H9 (cell line): ENCODE results near the gene MCOLN3. TPM values are rescaled to one million over a fixed set of nuclear protein-coding genes. Genes with fewer than 3 reads are reported as not detected.

Experiments used
- DNase-seq: peaks from one replicate; pipeline ENCODE4 v3.0.0-alpha.2; 2017
- H2AFZ ChIP-seq: one replicate; pipeline ENCODE4 v1.6.1; 2013; ENCODE audit warnings: mild to moderate bottlenecking, low read length, control low read depth, moderate library complexity
- H2AK5ac ChIP-seq: 2 replicates; pipeline ENCODE4 v1.6.1; 2013; ENCODE audit warnings: low read length, control low read depth, mixed read lengths; ENCODE audit not compliant: insufficient read length
- H2BK120ac ChIP-seq: one replicate; pipeline ENCODE4 v1.6.1; 2013; ENCODE audit warnings: low read depth, mild to moderate bottlenecking, low read length, control low read depth, inconsistent platforms; ENCODE audit not compliant: poor library complexity, severe bottlenecking
- H2BK12ac ChIP-seq: 2 replicates; pipeline ENCODE4 v1.6.1; 2013; ENCODE audit warnings: low read length, control low read depth, mixed read lengths, low read depth; ENCODE audit not compliant: insufficient read length
- H2BK15ac ChIP-seq: 2 replicates; pipeline ENCODE4 v1.6.1; 2013; ENCODE audit warnings: low read depth, low read length, control low read depth
- H2BK20ac ChIP-seq: one replicate; pipeline ENCODE4 v1.6.1; 2013; ENCODE audit warnings: low read depth, mild to moderate bottlenecking, low read length, control low read depth, inconsistent platforms; ENCODE audit not compliant: poor library complexity, severe bottlenecking
- H2BK5ac ChIP-seq: 2 replicates; pipeline ENCODE4 v1.6.1; 2013; ENCODE audit warnings: low read length, control low read depth, mixed read lengths; ENCODE audit not compliant: insufficient read length
- H3K14ac ChIP-seq: 2 replicates; pipeline ENCODE4 v1.6.1; 2013; ENCODE audit warnings: low read length, control low read depth; ENCODE audit not compliant: insufficient read depth
- H3K18ac ChIP-seq: 2 replicates; pipeline ENCODE4 v1.6.1; 2013; ENCODE audit warnings: low read depth, mild to moderate bottlenecking, mixed read lengths, low read length, control low read depth; ENCODE audit not compliant: insufficient read length
- H3K23ac ChIP-seq: 2 replicates; pipeline ENCODE4 v1.6.1; 2013; ENCODE audit warnings: low read length, control low read depth, mixed read lengths, low read depth; ENCODE audit not compliant: insufficient read length
- H3K23me2 ChIP-seq: 2 replicates; pipeline ENCODE4 v1.6.1; 2013; ENCODE audit warnings: low read depth, mild to moderate bottlenecking, mixed read lengths, low read length, control low read depth; ENCODE audit not compliant: insufficient read length, poor library complexity, severe bottlenecking
- H3K27ac ChIP-seq: 2 replicates; pipeline ENCODE4 v1.5.1; 2013; ENCODE audit warnings: low read length, control low read depth, mixed read lengths, low read depth; ENCODE audit not compliant: insufficient read length
- H3K27me3 ChIP-seq: 2 replicates; pipeline ENCODE4 v1.6.1; 2013; ENCODE audit warnings: low read length, control low read depth, inconsistent platforms; ENCODE audit not compliant: insufficient read depth
- H3K4ac ChIP-seq: 2 replicates; pipeline ENCODE4 v1.6.1; 2013; ENCODE audit warnings: low read depth, mild to moderate bottlenecking, control low read depth, inconsistent platforms, low read length, moderate library complexity
- H3K4me1 ChIP-seq: 2 replicates; pipeline ENCODE4 v1.6.1; 2013; ENCODE audit warnings: low read length, control low read depth, inconsistent platforms; ENCODE audit not compliant: insufficient read depth
- H3K4me2 ChIP-seq: 2 replicates; pipeline ENCODE4 v1.6.1; 2013; ENCODE audit warnings: low read length, control low read depth, mixed read lengths; ENCODE audit not compliant: insufficient read length, insufficient read depth
- H3K56ac ChIP-seq: 2 replicates; pipeline ENCODE4 v1.6.1; 2013; ENCODE audit warnings: low read depth, mild to moderate bottlenecking, mixed read lengths, low read length, control low read depth; ENCODE audit not compliant: insufficient read length
- H3K79me1 ChIP-seq: 2 replicates; pipeline ENCODE4 v1.6.1; 2013; ENCODE audit warnings: low read depth, mild to moderate bottlenecking, moderate library complexity, low read length, control low read depth, inconsistent platforms; ENCODE audit not compliant: insufficient read depth, poor library complexity, severe bottlenecking
- H3K79me2 ChIP-seq: 2 replicates; pipeline ENCODE4 v1.6.1; 2013; ENCODE audit warnings: low read length, control low read depth, inconsistent platforms; ENCODE audit not compliant: insufficient read depth
- H3K9ac ChIP-seq: 2 replicates; pipeline ENCODE4 v1.6.1; 2013; ENCODE audit warnings: low read length, control low read depth, mixed read lengths; ENCODE audit not compliant: insufficient read length; ENCODE audit errors: extremely low read depth
- H3K9me3 ChIP-seq: one replicate; pipeline ENCODE4 v1.6.1; 2013; ENCODE audit warnings: low read depth, low read length, inconsistent platforms; ENCODE audit not compliant: control insufficient read depth
- H3T11ph ChIP-seq: one replicate; pipeline ENCODE4 v1.6.1; 2013; ENCODE audit warnings: mild to moderate bottlenecking, low read length, control low read depth, inconsistent platforms
- H4K20me1 ChIP-seq: one replicate; pipeline ENCODE4 v1.6.1; 2013; ENCODE audit not compliant: control insufficient read depth, insufficient read length, insufficient read depth
- H4K5ac ChIP-seq: 2 replicates; pipeline ENCODE4 v1.6.1; 2013; ENCODE audit warnings: low read depth, mild to moderate bottlenecking, mixed read lengths, low read length, control low read depth; ENCODE audit not compliant: insufficient read length
- H4K8ac ChIP-seq: replicated peaks from 2 replicates; pipeline ENCODE4 v1.6.1; 2013; ENCODE audit warnings: low read length, control low read depth, mixed read lengths, low read depth; ENCODE audit not compliant: insufficient read length
- H4K91ac ChIP-seq: 2 replicates; pipeline ENCODE4 v1.6.1; 2013; ENCODE audit warnings: low read depth, mild to moderate bottlenecking, moderate library complexity, mixed read lengths, low read length, control low read depth; ENCODE audit not compliant: insufficient read length
- H3K27ac Mint-ChIP-seq, 3 experiments: 2 replicates in 2 of 3; 3 replicates in 1 of 3; pipeline ENCODE4 v1.8.0; 2020 to 2021; ENCODE audit warnings: mixed read lengths in 3 of 3, mild to moderate bottlenecking in 1 of 3, moderate library complexity in 1 of 3
- H3K27me3 Mint-ChIP-seq: 2 replicates; pipeline ENCODE4 v1.8.0; 2021; ENCODE audit warnings: low read depth, mild to moderate bottlenecking, moderate library complexity, mixed read lengths
- H3K36me3 Mint-ChIP-seq, 3 experiments: 2 replicates in 2 of 3; 3 replicates in 1 of 3; pipeline ENCODE4 v1.8.0; 2020 to 2021; ENCODE audit warnings: low read depth in 3 of 3, mixed read lengths in 3 of 3; ENCODE audit not compliant: insufficient read depth in 1 of 3
- H3K4me1 Mint-ChIP-seq, 2 experiments: 2 replicates each; pipeline ENCODE4 v1.8.0; 2020; ENCODE audit warnings: mixed read lengths in 2 of 2
- H3K4me3 Mint-ChIP-seq, 2 experiments: 2 replicates in 1 of 2; 3 replicates in 1 of 2; pipeline ENCODE4 v1.8.0; 2020 to 2021; ENCODE audit warnings: mild to moderate bottlenecking in 2 of 2, mixed read lengths in 2 of 2, moderate library complexity in 1 of 2
- H3K9me3 Mint-ChIP-seq, 2 experiments: 2 replicates in 1 of 2; 3 replicates in 1 of 2; pipeline ENCODE4 v1.8.0; 2020; ENCODE audit warnings: mild to moderate bottlenecking in 2 of 2, mixed read lengths in 2 of 2, moderate library complexity in 1 of 2
- WGBS: extraction: QIAGEN DNeasy Blood & Tissue Kit; methylation state at CpG from one replicate; pipeline ENCODE4 v1.1.7; 2013; ENCODE audit warnings: missing lambda C conversion rate, low lambda C conversion rate, mixed read lengths; ENCODE audit not compliant: insufficient read length; ENCODE audit errors: extremely low coverage; 5-methylcytosine and 5-hydroxymethylcytosine counted together
- total RNA-seq: library from RNA; stranded (reverse); gene quantifications from 2 replicates; pipeline ENCODE4 v1.2.1, GENCODE V29; 2021
- TF ChIP-seq, protein P1 (sequence below): fragments of 200-600 bp; sonication (generic); conservative IDR thresholded peaks from 3 replicates; pipeline ENCODE4 v1.8.0; 2021; ENCODE audit warnings: antibody characterized with exemption, mild to moderate bottlenecking

MCOLN3 gene
- total RNA-seq, 1 experiment from 2014 or later = 10.8 TPM

DNA sequence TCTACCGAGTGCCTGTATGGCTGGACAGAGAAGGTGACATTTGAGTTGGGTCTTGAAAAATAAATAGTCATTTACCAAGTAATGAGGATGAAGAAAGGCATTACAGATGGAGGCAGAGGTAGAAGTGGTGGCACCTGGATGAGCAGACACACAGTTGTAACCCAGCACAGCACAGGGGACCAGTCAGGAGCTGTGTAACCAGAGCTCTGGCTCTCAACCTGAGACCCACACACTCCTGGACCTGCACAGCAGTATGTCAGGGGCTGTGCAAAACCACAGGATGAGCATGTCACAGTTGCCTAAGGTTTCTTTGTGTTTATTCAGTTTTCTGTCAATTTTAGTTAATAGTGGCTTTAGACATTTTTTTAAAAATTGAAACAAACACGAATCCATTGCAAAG lies 11.3 kb upstream of the MCOLN3 start:
- H3K79me1 ChIP-seq = no peaks in the 10 kb centered on the region
- no CpG with 5 or more reads among the region's 2 CpGs for WGBS
- H3K9me3 Mint-ChIP-seq = no peaks in the 10 kb centered on the region

More for the DNA sequence above, 11.3 kb upstream of the MCOLN3 start:
- Histone ChIP-seq H2BK12ac (no peak overlapping the region), H3T11ph (no peak overlapping the region), H3K9me3 (no peaks in the 10 kb centered on the region), H4K91ac (no peak overlapping the region), H3K18ac (no peak overlapping the region), H3K56ac (no peak overlapping the region), H3K27ac (no peak overlapping the region), H3K23me2 (peaks cover 8% of the 10 kb centered on the region), H2BK120ac (no peak overlapping the region), H3K27me3 (no peaks in the 10 kb centered on the region), H4K8ac (no peak overlapping the region), H3K4ac (no peak overlapping the region), H4K20me1 (no peaks in the 10 kb centered on the region), H2BK15ac (no peak overlapping the region), H4K5ac (no peak overlapping the region), H3K79me2 (no peaks in the 10 kb centered on the region), H2BK20ac (no peak overlapping the region), H3K9ac (no peak overlapping the region), H2BK5ac (no peak overlapping the region), H3K23ac (no peak overlapping the region), H2AK5ac (no peak overlapping the region), H3K14ac (no peak overlapping the region; the same call in 1 of the 2 replicates), H3K4me2 (no peak overlapping the region), H2AFZ (no peak overlapping the region), H3K4me1 (no peaks in the 10 kb centered on the region)
- TF ChIP-seq, protein P1, sequence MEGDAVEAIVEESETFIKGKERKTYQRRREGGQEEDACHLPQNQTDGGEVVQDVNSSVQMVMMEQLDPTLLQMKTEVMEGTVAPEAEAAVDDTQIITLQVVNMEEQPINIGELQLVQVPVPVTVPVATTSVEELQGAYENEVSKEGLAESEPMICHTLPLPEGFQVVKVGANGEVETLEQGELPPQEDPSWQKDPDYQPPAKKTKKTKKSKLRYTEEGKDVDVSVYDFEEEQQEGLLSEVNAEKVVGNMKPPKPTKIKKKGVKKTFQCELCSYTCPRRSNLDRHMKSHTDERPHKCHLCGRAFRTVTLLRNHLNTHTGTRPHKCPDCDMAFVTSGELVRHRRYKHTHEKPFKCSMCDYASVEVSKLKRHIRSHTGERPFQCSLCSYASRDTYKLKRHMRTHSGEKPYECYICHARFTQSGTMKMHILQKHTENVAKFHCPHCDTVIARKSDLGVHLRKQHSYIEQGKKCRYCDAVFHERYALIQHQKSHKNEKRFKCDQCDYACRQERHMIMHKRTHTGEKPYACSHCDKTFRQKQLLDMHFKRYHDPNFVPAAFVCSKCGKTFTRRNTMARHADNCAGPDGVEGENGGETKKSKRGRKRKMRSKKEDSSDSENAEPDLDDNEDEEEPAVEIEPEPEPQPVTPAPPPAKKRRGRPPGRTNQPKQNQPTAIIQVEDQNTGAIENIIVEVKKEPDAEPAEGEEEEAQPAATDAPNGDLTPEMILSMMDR = no peak
- H3K4me3 Mint-ChIP-seq = no peak overlapping the region
- peaks cover 23% of the 10 kb centered on the region in 2 experiments for H3K4me1 Mint-ChIP-seq
- H3K27ac Mint-ChIP-seq = no peak overlapping the region
- DNase-seq = no peak
- H3K36me3 Mint-ChIP-seq = no peaks in the 10 kb centered on the region
- H3K27me3 Mint-ChIP-seq = peaks cover 14% of the 10 kb centered on the region
